Measurements from ENCODE around the gene CACNA1F.

GRCh38 chrX:49187028-49187394 lies 46.1 kb downstream of the CACNA1F start:
- TF ChIP-seq CTCF (conservative IDR thresholded peaks at IDR 0.05; ENCODE audit: low read length) = no peak
- no peak for TF ChIP-seq EZH2phosphoT487 (IDR thresholded peaks at IDR 0.05; ENCODE audit: borderline replicate concordance)
